Measurements from ENCODE around the gene CDK2.
"Not testable (repeated sequence)": the region's sequence is repeated elsewhere in the genome, so short reads cannot be mapped to it uniquely, and the experiment has no call there.

CDK2 gene

GRCh38 chr12:55982319-55982936 lies 15.8 kb downstream of the CDK2 start:
- no peak for DNase-seq

GRCh38 chr12:55983232-55983842 lies 16.7 kb downstream of the CDK2 start:
- no peak for DNase-seq

DNA sequence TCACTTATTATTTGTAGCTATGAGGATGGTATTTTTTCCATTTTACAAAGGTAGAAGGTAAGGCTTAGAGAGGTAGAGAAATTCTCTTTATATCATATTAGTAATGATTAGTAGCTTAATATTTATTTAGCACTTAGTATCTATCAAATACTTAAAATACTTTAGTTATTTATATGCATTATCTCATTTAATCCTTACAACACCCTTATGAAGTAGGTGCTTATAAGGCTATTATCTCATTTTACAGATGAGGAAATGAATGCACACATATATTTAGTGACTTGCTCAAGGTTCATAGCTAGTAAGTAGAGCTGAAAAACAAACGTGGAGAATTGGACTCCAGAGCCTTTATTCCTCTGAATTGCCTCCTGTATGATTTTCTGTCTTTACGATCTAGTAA lies 18.2 kb downstream of the CDK2 start:
- DNase-seq: no peak

- no peak for DNase-seq
Observed at GRCh38 chr12:55985341-55985740, 18.7 kb downstream of the CDK2 start.

GRCh38 chr12:55985976-55986375 lies 19.3 kb downstream of the CDK2 start:
- DNase-seq: not testable (repeated sequence)

GRCh38 chr12:55991110-55991509 lies 24.5 kb downstream of the CDK2 start:
- no peak for DNase-seq

- DNase-seq: no peak
Observed at GRCh38 chr12:55993230-55993853, 26.7 kb downstream of the CDK2 start.

- DNase-seq: no peak
Observed at GRCh38 chr12:55995366-55995765, 28.7 kb downstream of the CDK2 start.

DNA sequence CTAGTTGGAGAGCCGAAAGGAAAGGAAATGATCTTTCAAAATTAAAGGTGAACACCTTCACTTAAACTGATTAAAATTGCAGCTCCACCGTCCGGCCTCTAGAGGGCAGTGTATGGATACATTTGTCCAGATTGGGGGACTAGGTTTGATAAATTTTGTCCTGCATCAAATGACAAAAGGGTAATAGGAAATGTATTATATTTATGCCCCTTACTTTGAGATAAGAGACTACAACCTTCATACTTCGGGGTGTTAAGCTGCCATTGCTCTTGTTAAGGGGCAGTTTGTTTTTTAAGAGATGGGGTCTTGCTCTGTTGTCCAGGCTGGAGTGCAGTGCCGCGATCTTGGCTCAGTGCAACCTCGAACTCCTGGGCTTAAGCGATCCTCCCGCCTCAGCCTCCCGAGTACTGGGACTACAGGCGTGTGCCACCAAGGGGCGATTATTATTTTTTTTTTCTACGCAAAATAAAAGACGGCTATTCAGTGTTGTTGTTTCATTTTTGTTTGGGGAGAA lies 29.6 kb downstream of the CDK2 start:
- DNase-seq: peak; percentile 58

GRCh38 chr12:55996715-55997534 lies 30.3 kb downstream of the CDK2 start, which contains the start of gene SUOX:
Gene SUOX (plus strand): TSS chr12:55997276. CDS start chr12:56002222, 4,946 bp downstream.
- peak; percentile 95 for DNase-seq

DNA sequence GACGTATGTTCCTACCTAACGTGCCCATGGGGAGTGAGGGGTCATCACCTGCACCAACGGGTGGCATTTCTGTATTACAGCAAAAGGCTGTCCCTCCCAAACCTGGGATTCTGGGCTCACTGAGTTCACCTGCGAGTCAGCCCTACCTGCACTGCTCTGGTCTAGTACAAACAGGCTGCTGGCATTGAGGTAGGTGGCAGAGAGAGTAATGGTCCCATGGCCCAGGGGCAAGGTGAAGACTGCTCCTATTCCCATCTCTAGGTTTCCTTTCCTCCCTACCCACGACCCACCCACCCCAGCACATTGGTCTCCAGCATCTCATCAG lies 30.9 kb downstream of the CDK2 start:
- no peak for DNase-seq

- not testable (repeated sequence) for DNase-seq
Observed at GRCh38 chr12:55999522-55999921, 32.9 kb downstream of the CDK2 start.

DNA sequence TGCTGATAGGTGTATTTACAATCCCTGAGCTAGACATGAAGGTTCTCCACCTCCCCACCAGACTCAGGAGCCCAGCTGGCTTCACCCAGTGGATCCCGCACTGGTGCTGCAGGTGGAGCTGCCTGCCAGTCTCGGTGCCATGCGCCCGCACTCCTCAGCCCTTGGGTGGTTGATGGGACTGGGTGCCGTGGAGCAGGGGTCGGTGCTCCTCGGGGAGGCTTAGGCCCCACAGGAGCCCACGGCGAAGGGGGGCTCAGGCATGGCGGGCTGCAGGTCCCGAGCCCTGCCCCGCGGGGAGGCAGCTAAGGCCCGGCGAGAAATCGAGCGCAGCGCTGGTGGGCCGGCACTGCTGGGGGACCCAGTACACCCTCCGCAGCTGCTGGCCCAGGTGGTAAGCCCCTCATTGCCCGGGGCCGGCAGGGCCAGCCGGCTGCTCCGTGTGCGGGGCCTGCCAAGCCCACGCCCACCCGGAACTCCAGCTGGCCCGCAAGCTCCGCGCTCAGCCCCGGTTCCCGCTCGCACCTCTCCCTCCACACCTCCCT lies 33.4 kb downstream of the CDK2 start:
- not testable (repeated sequence) for DNase-seq

DNA sequence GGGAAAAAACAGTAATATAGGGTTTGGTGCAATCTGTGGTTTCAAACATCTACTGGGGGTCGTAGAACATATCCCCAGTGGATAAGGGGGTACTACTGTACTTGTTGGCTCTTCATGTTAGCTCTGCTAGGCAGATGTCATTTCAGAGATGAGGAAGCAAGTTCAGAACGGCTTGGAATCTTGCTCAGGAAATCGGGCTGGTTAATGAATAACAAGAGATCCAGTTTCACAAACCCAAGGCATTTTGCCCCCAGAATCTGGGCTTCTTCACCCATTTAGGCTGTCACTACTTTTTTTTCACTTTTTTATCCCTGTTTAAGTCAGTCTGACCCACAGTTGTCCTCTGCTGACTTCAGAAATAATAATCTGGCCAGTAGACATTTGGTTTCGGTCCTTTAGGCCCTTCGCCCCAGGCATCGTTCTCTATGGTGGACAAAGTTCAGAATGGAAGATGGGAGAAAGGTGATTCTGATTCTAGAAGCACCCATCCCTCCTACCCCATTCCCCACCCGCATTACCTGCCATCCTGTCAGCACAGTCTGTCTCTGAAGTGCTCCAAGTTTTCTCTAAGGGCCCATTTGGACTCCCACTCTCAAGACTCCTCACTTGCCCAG lies 35.0 kb downstream of the CDK2 start:
- no peak for DNase-seq

DNA sequence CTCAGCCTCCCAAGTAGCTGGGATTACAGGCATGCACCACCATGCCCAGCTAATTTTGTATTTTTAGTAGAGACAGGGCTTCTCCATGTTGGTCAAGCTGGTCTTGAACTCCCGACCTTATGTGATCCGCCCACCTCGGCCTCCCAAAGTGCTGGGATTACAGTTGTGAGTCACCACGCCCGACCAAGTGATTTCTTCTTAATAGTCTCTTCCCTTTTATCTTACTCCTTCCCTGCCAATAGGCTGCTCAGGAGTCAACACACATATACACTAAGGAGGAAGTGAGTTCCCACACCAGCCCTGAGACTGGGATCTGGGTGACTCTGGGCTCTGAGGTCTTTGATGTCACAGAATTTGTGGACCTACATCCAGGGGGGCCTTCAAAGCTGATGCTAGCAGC lies 36.7 kb downstream of the CDK2 start:
- not testable (repeated sequence) for DNase-seq

DNA sequence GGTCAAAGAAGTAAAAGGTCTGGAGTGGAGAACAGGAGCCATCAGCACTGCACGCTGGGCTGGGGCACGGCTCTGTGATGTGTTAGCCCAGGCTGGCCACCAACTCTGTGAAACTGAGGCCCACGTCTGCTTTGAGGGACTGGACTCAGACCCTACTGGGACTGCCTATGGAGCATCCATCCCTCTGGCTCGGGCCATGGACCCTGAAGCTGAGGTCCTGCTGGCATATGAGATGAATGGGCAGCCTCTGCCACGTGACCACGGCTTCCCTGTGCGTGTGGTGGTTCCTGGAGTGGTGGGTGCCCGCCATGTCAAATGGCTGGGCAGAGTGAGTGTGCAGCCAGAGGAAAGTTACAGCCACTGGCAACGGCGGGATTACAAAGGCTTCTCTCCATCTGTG lies 37.6 kb downstream of the CDK2 start:
- DNase-seq: no peak

GRCh38 chr12:56007564-56008559 lies 41.2 kb downstream of the CDK2 start:
- DNase-seq: peak; percentile 84

GRCh38 chr12:56010111-56010570 lies 43.5 kb downstream of the CDK2 start:
- DNase-seq: no peak

- DNase-seq: no peak
Observed at GRCh38 chr12:56011509-56012090, 45.0 kb downstream of the CDK2 start.

GRCh38 chr12:56013482-56013881 lies 46.9 kb downstream of the CDK2 start:
- no peak for DNase-seq

GRCh38 chr12:56014205-56014604 lies 47.6 kb downstream of the CDK2 start:
- no peak for DNase-seq
